Measurements from ENCODE around the gene CAPZB.

The CAPZB gene

DNA sequence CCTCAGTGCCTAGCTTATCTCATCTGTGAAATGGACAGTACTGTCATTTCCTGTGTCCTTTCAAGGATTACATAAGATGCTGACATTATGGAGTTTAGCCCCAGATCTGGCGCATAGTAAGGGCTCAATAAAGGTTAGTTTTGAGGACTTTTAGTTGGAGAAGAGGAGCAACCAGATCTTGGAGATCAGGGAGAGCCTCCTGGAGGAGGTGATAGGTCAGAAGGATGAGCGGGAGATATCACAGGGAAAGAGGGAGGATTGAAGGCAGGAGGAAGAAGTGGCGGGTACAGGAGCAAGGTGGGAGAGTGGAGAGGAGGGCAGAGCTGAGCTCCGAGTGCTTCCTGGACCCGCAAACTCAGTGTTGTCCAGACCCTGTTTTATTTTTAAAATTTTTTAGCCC is 155.7 kb downstream of the CAPZB start:
- H3K4me3 ChIP-seq (replicated peaks in 1 of 2; ENCODE audit: low read depth in 2 of 2, low read length in 2 of 2) = no peak overlapping the region
- no peak for DNase-seq (ENCODE audit: low read depth in 2 of 2)
- no peak for TF ChIP-seq CTCF (IDR thresholded peaks at IDR 0.05; ENCODE audit: low read depth, low read length)

- no peak overlapping the region for H3K4me3 ChIP-seq (replicated peaks in 1 of 2; ENCODE audit: low read depth in 2 of 2, low read length in 2 of 2)
- no peak for DNase-seq (ENCODE audit: low read depth in 2 of 2)
- TF ChIP-seq CTCF (IDR thresholded peaks at IDR 0.05; ENCODE audit: low read depth, low read length) = no peak
These were observed 156.2 kb downstream of the CAPZB start for GRCh38 chr1:19329188-19329587.

DNA sequence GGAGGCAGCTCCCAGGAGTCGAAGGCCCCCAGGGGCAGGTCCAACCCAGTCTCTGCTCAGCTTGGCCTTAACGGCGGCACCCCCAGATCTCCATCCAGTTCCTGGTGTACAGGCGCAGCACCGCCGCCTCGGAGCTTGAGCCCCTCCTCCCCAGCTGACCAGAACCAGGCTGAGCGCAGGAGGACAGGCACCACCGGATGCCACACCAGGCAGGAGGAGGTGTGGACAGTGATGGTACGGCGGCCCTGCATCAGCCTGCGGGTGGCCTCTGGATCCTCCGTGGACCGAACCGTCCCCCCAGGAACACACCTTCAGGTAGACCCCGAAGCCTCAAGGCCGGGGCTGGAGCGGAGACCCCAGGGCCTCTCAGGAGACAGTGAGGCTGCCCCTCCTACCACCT is 156.9 kb downstream of the CAPZB start:
- DNase-seq (ENCODE audit: low read depth in 2 of 2) = no peak
- no peak for TF ChIP-seq CTCF (IDR thresholded peaks at IDR 0.05; ENCODE audit: low read depth, low read length)
- no peak overlapping the region for H3K4me3 ChIP-seq (replicated peaks in 1 of 2; ENCODE audit: low read depth in 2 of 2, low read length in 2 of 2)

DNA sequence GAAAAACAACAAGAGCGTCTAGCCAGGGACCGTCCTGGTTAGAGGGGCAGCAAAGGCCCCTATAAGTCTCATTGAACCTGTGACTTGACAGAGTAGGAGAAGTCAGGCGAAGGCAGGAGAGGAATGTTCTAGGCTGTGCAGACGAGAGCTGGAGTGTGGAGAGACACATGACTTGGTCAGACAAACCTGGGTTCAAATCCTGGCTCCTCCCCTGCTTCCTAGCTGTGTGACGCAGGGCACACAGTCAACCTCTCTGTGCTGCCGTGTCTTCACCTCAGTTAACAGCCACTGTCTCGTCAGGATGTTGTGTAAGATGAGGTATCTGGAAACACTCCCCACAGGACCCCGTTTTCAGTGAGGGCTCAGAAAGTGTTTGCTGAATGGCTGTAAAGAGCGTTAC is 157.6 kb downstream of the CAPZB start:
- H3K4me3 ChIP-seq (replicated peaks in 1 of 2; ENCODE audit: low read depth in 2 of 2, low read length in 2 of 2) = no peak overlapping the region
- DNase-seq (ENCODE audit: low read depth in 2 of 2) = no peak
- no peak for TF ChIP-seq CTCF (IDR thresholded peaks at IDR 0.05; ENCODE audit: low read depth, low read length)

DNA sequence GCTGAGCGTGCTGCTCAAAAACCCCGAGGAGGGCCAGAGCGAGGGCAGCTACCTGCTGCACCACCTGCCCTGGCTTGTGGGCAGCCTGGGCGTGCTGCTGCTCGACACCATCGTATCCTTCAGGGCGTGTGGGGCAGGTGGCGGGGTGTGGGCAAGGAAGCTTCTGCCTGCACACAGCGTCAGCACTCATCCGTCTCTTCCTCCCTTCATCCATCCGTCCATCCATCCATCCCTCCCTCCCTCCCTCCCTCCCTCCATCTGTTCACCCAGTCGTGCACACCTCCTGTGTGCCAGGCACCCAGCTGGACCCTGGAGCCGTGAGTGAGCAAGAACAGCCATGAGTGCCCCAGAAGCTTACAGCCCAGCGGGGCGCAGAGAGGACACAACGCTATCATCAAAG is 158.0 kb downstream of the CAPZB start:
- DNase-seq (ENCODE audit: low read depth in 2 of 2) = no peak
- no peak overlapping the region for H3K4me3 ChIP-seq (replicated peaks in 1 of 2; ENCODE audit: low read depth in 2 of 2, low read length in 2 of 2)
- no peak for TF ChIP-seq CTCF (IDR thresholded peaks at IDR 0.05; ENCODE audit: low read depth, low read length)

GRCh38 chr1:19326748-19327065 is 158.6 kb downstream of the CAPZB start:
- no peak for DNase-seq (ENCODE audit: low read depth in 2 of 2)
- TF ChIP-seq CTCF (IDR thresholded peaks at IDR 0.05; ENCODE audit: low read depth, low read length) = no peak
- no peak overlapping the region for H3K4me3 ChIP-seq (replicated peaks in 1 of 2; ENCODE audit: low read depth in 2 of 2, low read length in 2 of 2)

GRCh38 chr1:19325958-19326747 is 159.2 kb downstream of the CAPZB start:
- TF ChIP-seq CTCF (IDR thresholded peaks at IDR 0.05; ENCODE audit: low read depth, low read length) = no peak
- H3K4me3 ChIP-seq (replicated peaks in 1 of 2; ENCODE audit: low read depth in 2 of 2, low read length in 2 of 2) = no peak overlapping the region
- DNase-seq (ENCODE audit: low read depth in 2 of 2) = no peak

Measured in cardiac fibroblast (primary cell).